ENCODE data around the gene SCAPER.

- TF ChIP-seq CTCF (IDR thresholded peaks at IDR 0.05) (no peak), CBX8 (IDR thresholded peaks at IDR 0.05) (no peak), FOSL2 (IDR thresholded peaks at IDR 0.05) (no peak), FOSL2 (CRISPR knock-in tag; IDR thresholded peaks at IDR 0.05) (no peak), REST (IDR thresholded peaks at IDR 0.05) (no peak), MYC (IDR thresholded peaks at IDR 0.05; ENCODE audit: borderline replicate concordance, low read length) (no peak), PHF8 (IDR thresholded peaks at IDR 0.05; ENCODE audit: borderline replicate concordance, low read depth) (no peak), POLR2A (IDR thresholded peaks at IDR 0.05; ENCODE audit: low read length) (no peak), JUN (IDR thresholded peaks at IDR 0.05) (no peak), RFX5 (IDR thresholded peaks at IDR 0.05) (no peak), POLR2AphosphoS2 (conservative IDR thresholded peaks at IDR 0.05; ENCODE audit: low read length) (no peak), EP300 (IDR thresholded peaks at IDR 0.05) (no peak), HOXA7 (CRISPR knock-in tag; IDR thresholded peaks at IDR 0.05) (no peak), HMGXB4 (CRISPR knock-in tag; IDR thresholded peaks at IDR 0.05; ENCODE audit: borderline replicate concordance) (no peak)
Observed at GRCh38 chr15:76802411-76802810, 102.7 kb downstream of the SCAPER start.

Data from A549 (cell line).